ENCODE data around the gene HS3ST2.

DNA sequence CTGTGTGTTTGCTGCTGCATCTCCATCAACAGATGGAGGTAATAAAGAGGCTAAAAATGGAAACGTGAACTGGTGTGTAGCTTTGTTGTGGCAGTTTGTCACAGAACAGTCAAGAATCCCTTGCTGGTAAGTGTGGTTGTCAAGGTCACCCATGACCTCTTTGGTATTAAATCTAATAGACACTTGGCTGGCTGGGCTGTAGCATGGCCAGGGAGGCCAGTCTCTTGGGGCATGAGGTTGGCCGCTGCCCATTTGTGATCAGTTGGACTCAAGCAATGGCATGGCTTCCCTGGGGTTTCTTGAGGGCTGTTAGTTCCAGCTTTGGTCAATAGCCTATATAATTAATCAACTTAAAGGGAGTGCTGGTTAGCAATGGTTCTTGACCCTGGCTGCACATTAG lies 14.8 kb upstream of the HS3ST2 start:
- TF ChIP-seq ZNF211 (tag by site-specific recombination; IDR thresholded peaks at IDR 0.05; ENCODE audit: low read depth) = no peak
- TF ChIP-seq ZXDB (tag by site-specific recombination; IDR thresholded peaks at IDR 0.05) = no peak
- TF ChIP-seq, protein P1, sequence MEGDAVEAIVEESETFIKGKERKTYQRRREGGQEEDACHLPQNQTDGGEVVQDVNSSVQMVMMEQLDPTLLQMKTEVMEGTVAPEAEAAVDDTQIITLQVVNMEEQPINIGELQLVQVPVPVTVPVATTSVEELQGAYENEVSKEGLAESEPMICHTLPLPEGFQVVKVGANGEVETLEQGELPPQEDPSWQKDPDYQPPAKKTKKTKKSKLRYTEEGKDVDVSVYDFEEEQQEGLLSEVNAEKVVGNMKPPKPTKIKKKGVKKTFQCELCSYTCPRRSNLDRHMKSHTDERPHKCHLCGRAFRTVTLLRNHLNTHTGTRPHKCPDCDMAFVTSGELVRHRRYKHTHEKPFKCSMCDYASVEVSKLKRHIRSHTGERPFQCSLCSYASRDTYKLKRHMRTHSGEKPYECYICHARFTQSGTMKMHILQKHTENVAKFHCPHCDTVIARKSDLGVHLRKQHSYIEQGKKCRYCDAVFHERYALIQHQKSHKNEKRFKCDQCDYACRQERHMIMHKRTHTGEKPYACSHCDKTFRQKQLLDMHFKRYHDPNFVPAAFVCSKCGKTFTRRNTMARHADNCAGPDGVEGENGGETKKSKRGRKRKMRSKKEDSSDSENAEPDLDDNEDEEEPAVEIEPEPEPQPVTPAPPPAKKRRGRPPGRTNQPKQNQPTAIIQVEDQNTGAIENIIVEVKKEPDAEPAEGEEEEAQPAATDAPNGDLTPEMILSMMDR (tag by site-specific recombination; IDR thresholded peaks at IDR 0.05) = no peak
- TF ChIP-seq, protein P2, sequence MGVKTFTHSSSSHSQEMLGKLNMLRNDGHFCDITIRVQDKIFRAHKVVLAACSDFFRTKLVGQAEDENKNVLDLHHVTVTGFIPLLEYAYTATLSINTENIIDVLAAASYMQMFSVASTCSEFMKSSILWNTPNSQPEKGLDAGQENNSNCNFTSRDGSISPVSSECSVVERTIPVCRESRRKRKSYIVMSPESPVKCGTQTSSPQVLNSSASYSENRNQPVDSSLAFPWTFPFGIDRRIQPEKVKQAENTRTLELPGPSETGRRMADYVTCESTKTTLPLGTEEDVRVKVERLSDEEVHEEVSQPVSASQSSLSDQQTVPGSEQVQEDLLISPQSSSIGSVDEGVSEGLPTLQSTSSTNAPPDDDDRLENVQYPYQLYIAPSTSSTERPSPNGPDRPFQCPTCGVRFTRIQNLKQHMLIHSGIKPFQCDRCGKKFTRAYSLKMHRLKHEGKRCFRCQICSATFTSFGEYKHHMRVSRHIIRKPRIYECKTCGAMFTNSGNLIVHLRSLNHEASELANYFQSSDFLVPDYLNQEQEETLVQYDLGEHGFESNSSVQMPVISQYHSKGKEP (tag by site-specific recombination; IDR thresholded peaks at IDR 0.05) = no peak
- TF ChIP-seq ZNF416 (tag by site-specific recombination; IDR thresholded peaks at IDR 0.05) = no peak
- no peak for TF ChIP-seq YY1 (tag by site-specific recombination; IDR thresholded peaks at IDR 0.05)
- TF ChIP-seq ZNF10 (tag by site-specific recombination; IDR thresholded peaks at IDR 0.05) = no peak
- no peak for TF ChIP-seq GLIS1 (tag by site-specific recombination; IDR thresholded peaks at IDR 0.05)
- no peak for TF ChIP-seq ZNF132 (tag by site-specific recombination; IDR thresholded peaks at IDR 0.05; ENCODE audit: borderline replicate concordance)
- TF ChIP-seq ATF2 (tag by site-specific recombination; IDR thresholded peaks at IDR 0.05; ENCODE audit: low read depth) = no peak
- TF ChIP-seq MYNN (tag by site-specific recombination; IDR thresholded peaks at IDR 0.05; ENCODE audit: borderline replicate concordance) = no peak
- TF ChIP-seq, protein P3, sequence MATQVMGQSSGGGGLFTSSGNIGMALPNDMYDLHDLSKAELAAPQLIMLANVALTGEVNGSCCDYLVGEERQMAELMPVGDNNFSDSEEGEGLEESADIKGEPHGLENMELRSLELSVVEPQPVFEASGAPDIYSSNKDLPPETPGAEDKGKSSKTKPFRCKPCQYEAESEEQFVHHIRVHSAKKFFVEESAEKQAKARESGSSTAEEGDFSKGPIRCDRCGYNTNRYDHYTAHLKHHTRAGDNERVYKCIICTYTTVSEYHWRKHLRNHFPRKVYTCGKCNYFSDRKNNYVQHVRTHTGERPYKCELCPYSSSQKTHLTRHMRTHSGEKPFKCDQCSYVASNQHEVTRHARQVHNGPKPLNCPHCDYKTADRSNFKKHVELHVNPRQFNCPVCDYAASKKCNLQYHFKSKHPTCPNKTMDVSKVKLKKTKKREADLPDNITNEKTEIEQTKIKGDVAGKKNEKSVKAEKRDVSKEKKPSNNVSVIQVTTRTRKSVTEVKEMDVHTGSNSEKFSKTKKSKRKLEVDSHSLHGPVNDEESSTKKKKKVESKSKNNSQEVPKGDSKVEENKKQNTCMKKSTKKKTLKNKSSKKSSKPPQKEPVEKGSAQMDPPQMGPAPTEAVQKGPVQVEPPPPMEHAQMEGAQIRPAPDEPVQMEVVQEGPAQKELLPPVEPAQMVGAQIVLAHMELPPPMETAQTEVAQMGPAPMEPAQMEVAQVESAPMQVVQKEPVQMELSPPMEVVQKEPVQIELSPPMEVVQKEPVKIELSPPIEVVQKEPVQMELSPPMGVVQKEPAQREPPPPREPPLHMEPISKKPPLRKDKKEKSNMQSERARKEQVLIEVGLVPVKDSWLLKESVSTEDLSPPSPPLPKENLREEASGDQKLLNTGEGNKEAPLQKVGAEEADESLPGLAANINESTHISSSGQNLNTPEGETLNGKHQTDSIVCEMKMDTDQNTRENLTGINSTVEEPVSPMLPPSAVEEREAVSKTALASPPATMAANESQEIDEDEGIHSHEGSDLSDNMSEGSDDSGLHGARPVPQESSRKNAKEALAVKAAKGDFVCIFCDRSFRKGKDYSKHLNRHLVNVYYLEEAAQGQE (tag by site-specific recombination; IDR thresholded peaks at IDR 0.05) = no peak
